LNCAP (cell line): Measurements from ENCODE around the gene GPR33.
A peak's percentile ranks its signal among the peaks of the same experiment; 100 is the strongest.

Source experiments
- CTCF ChIP-seq: fragments of 450-650 bp; IDR thresholded peaks from 2 replicates; pipeline ENCODE4 v1.5.1; 2017; ENCODE audit warnings: mild to moderate bottlenecking

The GPR33 gene

GRCh38 chr14:31487886-31488285, at the start of gene GPR33:
GPR33 (minus strand) TSS chr14:31488039; CDS start chr14:31483965, 4,074 bp downstream.
- TF ChIP-seq CTCF = no peak

GRCh38 chr14:31536201-31536960, 48.5 kb upstream of the GPR33 start:
- no peak for TF ChIP-seq CTCF

GRCh38 chr14:31530136-31530535, 42.3 kb upstream of the GPR33 start:
- no peak for TF ChIP-seq CTCF

- no peak for TF ChIP-seq CTCF
Measured at GRCh38 chr14:31529053-31529452, 41.2 kb upstream of the GPR33 start.

- no peak for TF ChIP-seq CTCF
Measured at GRCh38 chr14:31527546-31527945, 39.7 kb upstream of the GPR33 start.

- no peak for TF ChIP-seq CTCF
Measured at GRCh38 chr14:31527087-31527486, 39.2 kb upstream of the GPR33 start.

- TF ChIP-seq CTCF = no peak
Measured at GRCh38 chr14:31510855-31511254, 23.0 kb upstream of the GPR33 start.

- peak; percentile 63 for TF ChIP-seq CTCF
Measured at GRCh38 chr14:31510222-31510621, 22.4 kb upstream of the GPR33 start.
